ENCODE results near the gene CLCC1. TPM values are rescaled to one million over a fixed set of nuclear protein-coding genes. Genes with fewer than 3 reads are reported as not detected.

Gene CLCC1
- total RNA-seq, 2 donors from 2014 or later: 18.9 to 25.1 TPM

- intact Hi-C loops (cut with DNase I): no loop called here
- Histone ChIP-seq H3K4me1 (no peaks in the 10 kb centered on the region), H3K4me3 (no peak overlapping the region), H3K27ac (no peak overlapping the region), H3K9me3 (no peaks in the 10 kb centered on the region), H3K36me3 (no peaks in the 10 kb centered on the region), H3K27me3 (no peaks in the 10 kb centered on the region), H3K9ac (ENCODE audit: low read depth in 2 of 2, low read length in 2 of 2) (no peak overlapping the region)
- DNase-seq: no peak
- no peak for TF ChIP-seq CTCF (IDR thresholded peaks at IDR 0.05)
Observed at GRCh38 chr1:108969346-108969745, 6.1 kb upstream of the CLCC1 start.

- Histone ChIP-seq H3K4me1 (peaks cover 9% of the 10 kb centered on the region), H3K9ac (ENCODE audit: low read depth in 2 of 2, low read length in 2 of 2) (peak overlapping the region; percentile 84 to 92), H3K27me3 (no peaks in the 10 kb centered on the region), H3K27ac (peak overlapping the region; percentile 96), H3K9me3 (no peaks in the 10 kb centered on the region), H3K4me3 (peak overlapping the region; percentile 69), H3K36me3 (no peaks in the 10 kb centered on the region)
- intact Hi-C loops (cut with DNase I): no loop called here
- TF ChIP-seq CTCF (IDR thresholded peaks at IDR 0.05): no peak
- peak; percentile 59 for DNase-seq
Observed at GRCh38 chr1:108962681-108963051, 618 bp downstream of the CLCC1 start.

- peak; percentile 19 for DNase-seq
- H3K36me3 ChIP-seq: no peaks in the 10 kb centered on the region
- intact Hi-C loops (cut with DNase I): no loop called here
- H3K27ac ChIP-seq: peak overlapping the region; percentile 96
- H3K4me3 ChIP-seq: peak overlapping the region; percentile 69
- no peaks in the 10 kb centered on the region for H3K9me3 ChIP-seq
- H3K4me1 ChIP-seq: peaks cover 9% of the 10 kb centered on the region
- peak overlapping the region; percentile 4 to 84 for H3K9ac ChIP-seq (ENCODE audit: low read depth in 2 of 2, low read length in 2 of 2)
- TF ChIP-seq CTCF (IDR thresholded peaks at IDR 0.05): no peak
- H3K27me3 ChIP-seq: no peaks in the 10 kb centered on the region
Observed at GRCh38 chr1:108961752-108962486, 1.4 kb downstream of the CLCC1 start.

GRCh38 chr1:108961198-108961597, 2.1 kb downstream of the CLCC1 start:
- no peak overlapping the region for H3K4me3 ChIP-seq
- no peaks in the 10 kb centered on the region for H3K27me3 ChIP-seq
- intact Hi-C loops (cut with DNase I): no loop called here
- TF ChIP-seq CTCF (IDR thresholded peaks at IDR 0.05): no peak
- no peaks in the 10 kb centered on the region for H3K9me3 ChIP-seq
- peaks cover 9% of the 10 kb centered on the region for H3K4me1 ChIP-seq
- no peak overlapping the region for H3K9ac ChIP-seq (ENCODE audit: low read depth in 2 of 2, low read length in 2 of 2)
- H3K27ac ChIP-seq: no peak overlapping the region
- no peaks in the 10 kb centered on the region for H3K36me3 ChIP-seq
- no peak for DNase-seq

GRCh38 chr1:108960719-108961118, 2.6 kb downstream of the CLCC1 start:
- intact Hi-C loops (cut with DNase I): no loop called here
- no peak overlapping the region for H3K27ac ChIP-seq
- H3K9me3 ChIP-seq: no peaks in the 10 kb centered on the region
- H3K4me1 ChIP-seq: peaks cover 9% of the 10 kb centered on the region
- no peak overlapping the region for H3K9ac ChIP-seq (ENCODE audit: low read depth in 2 of 2, low read length in 2 of 2)
- H3K36me3 ChIP-seq: no peaks in the 10 kb centered on the region
- no peak for DNase-seq
- H3K27me3 ChIP-seq: no peaks in the 10 kb centered on the region
- H3K4me3 ChIP-seq: no peak overlapping the region
- no peak for TF ChIP-seq CTCF (IDR thresholded peaks at IDR 0.05)
